Thymus (tissue), 11 donors: Measurements from ENCODE around the gene DEPDC5. TPM values are rescaled to one million over a fixed set of nuclear protein-coding genes. Genes with fewer than 3 reads are reported as not detected.
"Not testable (repeated sequence)": the region's sequence is repeated elsewhere in the genome, so short reads cannot be mapped to it uniquely, and the experiment has no call there.

Source experiments
- DNase-seq, 9 donors: peaks; one replicate each; pipeline ENCODE4 v3.0.0-alpha.2; 2013; ENCODE audit warnings: low spot score in 9 of 9, low read depth in 6 of 9, missing footprints in 1 of 9
- H3K27ac ChIP-seq, 2 donors: one replicate each; pipeline ENCODE4 v1.5.1; 2013; ENCODE audit warnings: control low read depth in 1 of 2, low read depth in 1 of 2, low read length in 1 of 2, mild to moderate bottlenecking in 1 of 2, moderate library complexity in 1 of 2
- H3K27me3 ChIP-seq, 2 donors: one replicate each; pipeline ENCODE4 v1.5.1; 2013; ENCODE audit warnings: low read length in 1 of 2; ENCODE audit not compliant: control insufficient read depth in 2 of 2, insufficient read depth in 1 of 2
- H3K36me3 ChIP-seq, 2 donors: one replicate each; pipeline ENCODE4 v1.5.1; 2013; ENCODE audit warnings: low read length in 1 of 2, mild to moderate bottlenecking in 1 of 2, moderate library complexity in 1 of 2; ENCODE audit not compliant: control insufficient read depth in 2 of 2, insufficient read depth in 2 of 2
- H3K4me1 ChIP-seq, 2 donors: one replicate each; pipeline ENCODE4 v1.5.1; 2013; ENCODE audit warnings: low read length in 2 of 2; ENCODE audit not compliant: control insufficient read depth in 2 of 2, insufficient read depth in 2 of 2
- H3K4me3 ChIP-seq, 2 donors: one replicate each; pipeline ENCODE4 v1.5.1; 2013; ENCODE audit warnings: low read length in 2 of 2, control low read depth in 1 of 2, mild to moderate bottlenecking in 1 of 2
- H3K9me3 ChIP-seq, 2 donors: one replicate each; pipeline ENCODE4 v1.5.1; 2013; ENCODE audit warnings: low read length in 1 of 2, mild to moderate bottlenecking in 1 of 2; ENCODE audit not compliant: control insufficient read depth in 2 of 2, insufficient read depth in 1 of 2
- WGBS: extraction: QIAGEN DNeasy Blood & Tissue Kit; methylation state at CpG from one replicate; pipeline ENCODE4 v1.1.7; 2013; 5-methylcytosine and 5-hydroxymethylcytosine counted together
- polyA plus RNA-seq: library from polyadenylated mRNA; stranded (reverse); fragments of 200-250 nt; gene quantifications from one replicate; pipeline ENCODE4 v1.2.3, GENCODE V29; 2013
- total RNA-seq: library from RNA; stranded (reverse); fragments of 120-200 nt; gene quantifications from one replicate; pipeline ENCODE4 v1.2.4, GENCODE V29; 2013
- donor health status: healthy.

Gene DEPDC5
- total and polyA plus RNA-seq, 2 donors = 9.2 to 10.5 TPM

DNA sequence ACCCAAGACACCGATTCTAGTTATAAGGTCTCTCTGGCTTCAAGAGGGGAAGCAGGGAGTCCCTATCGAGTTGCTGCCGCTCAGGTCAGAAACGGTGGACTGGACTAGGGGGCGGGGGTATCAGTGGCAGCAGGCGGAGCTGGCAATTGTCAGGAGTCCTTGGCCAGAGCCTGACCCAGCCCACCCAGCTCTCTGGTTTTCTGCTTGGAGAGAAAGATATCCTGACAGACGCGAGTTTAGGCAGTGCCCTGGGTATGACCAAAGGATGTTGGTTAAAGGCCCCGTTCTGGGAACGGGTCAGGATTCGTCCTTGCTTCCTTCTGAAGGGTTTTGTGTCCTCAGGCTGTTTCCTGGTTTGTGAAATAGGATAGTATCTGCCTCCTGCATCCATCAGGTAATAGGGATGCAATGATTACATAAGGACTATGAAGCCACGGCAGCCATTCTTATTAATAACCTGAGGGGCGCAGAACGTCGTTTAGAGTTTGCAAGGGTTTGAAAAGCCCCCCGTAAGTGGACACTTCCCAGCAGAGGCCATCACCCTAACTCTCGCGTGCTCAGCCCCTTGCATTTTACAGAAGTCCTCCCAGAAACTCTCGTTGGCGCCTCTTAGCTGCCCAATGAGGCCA is 700 bp upstream of the DEPDC5 start:
- Histone ChIP-seq H3K36me3 (peaks cover 0 to 1% of the 10 kb centered on the region in 2 donors), H3K27ac (peak overlapping the region; percentile 88 to 95), H3K9me3 (no peaks in the 10 kb centered on the region), H3K4me1 (peaks cover 24 to 43% of the 10 kb centered on the region in 2 donors), H3K4me3 (peak overlapping the region; percentile 45 to 69), H3K27me3 (no peaks in the 10 kb centered on the region)
- DNase-seq = peak in 3 of 9 donors; percentile 14 to 41 (median 26)
- WGBS = 19% methylated on average over 20 of the region's 20 CpGs

DNA sequence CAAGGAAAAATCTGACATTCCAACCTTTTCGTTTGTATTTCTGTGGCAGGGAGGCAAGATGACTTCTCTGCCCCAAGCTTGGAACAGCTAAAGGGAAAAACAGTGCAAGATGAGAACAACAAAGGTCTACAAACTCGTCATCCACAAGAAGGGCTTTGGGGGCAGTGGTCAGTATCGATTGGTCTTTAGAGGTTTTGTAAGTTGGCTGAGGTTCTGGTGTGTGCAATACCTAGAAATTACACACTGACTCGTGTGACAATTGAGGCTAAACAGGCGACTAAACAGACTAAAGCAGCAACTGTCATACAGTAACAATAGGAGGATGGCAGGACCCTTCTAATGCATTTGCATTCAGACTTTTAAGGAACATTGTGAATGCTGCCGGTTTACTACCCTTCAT is 994 bp downstream of the DEPDC5 start:
- 90% methylated on average over 6 of the region's 6 CpGs for WGBS
- Histone ChIP-seq H3K4me3 (peak overlapping the region in 1 of 2 donors; percentile 69), H3K9me3 (no peaks in the 10 kb centered on the region), H3K27ac (no peak overlapping the region), H3K27me3 (no peaks in the 10 kb centered on the region), H3K36me3 (peaks cover 3 to 11% of the 10 kb centered on the region in 2 donors), H3K4me1 (peaks cover 16 to 34% of the 10 kb centered on the region in 2 donors)
- no peak for DNase-seq

DNA sequence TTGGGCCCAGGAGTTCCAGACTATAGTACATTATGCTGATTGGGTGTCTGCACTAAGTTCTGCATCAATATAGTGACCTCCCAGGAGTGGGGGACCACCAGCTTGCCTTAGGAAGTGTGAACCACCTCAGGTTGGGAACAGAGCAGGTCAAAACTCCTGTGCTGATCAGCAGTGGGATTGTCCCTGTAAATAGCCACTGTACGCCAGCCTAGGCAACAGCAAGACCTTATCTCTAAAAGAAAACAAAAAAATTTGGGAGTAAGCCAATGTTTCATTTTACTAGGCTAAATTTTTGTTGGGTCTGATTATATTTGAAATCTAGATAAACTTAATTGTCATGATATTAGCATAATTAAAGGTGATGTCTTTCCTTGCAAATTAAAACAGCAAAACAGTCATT is 3.4 kb downstream of the DEPDC5 start:
- no peak overlapping the region for H3K4me3 ChIP-seq
- WGBS = 95% methylated on average over 1 of the region's 1 CpG
- no peaks in the 10 kb centered on the region for H3K27me3 ChIP-seq
- DNase-seq = no peak
- peaks cover 13 to 22% of the 10 kb centered on the region in 2 donors for H3K4me1 ChIP-seq
- no peak overlapping the region for H3K27ac ChIP-seq
- H3K36me3 ChIP-seq = peaks cover 8 to 21% of the 10 kb centered on the region in 2 donors
- H3K9me3 ChIP-seq = no peaks in the 10 kb centered on the region

DNA sequence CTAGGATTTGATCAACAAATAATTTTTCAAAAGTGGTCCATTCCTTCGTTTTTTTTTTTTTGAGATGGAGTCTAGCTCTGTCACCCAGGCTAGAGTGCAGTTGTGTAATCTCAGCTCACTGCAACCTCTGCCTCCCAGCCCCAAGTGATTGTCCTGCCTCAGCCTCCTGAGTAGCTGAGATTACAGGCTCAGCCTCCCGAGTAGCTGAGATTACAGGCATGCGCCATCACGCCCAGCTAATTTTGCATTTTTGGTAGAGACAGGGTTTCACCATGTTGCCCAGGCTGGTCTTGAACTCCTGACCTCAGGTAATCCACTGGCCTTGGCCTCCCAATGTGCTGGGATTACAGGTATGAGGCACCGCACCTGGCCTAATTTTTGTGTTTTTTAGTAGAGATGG is 5.0 kb downstream of the DEPDC5 start:
- not testable (repeated sequence) for H3K9me3 ChIP-seq, DNase-seq, H3K4me1 ChIP-seq, H3K27ac ChIP-seq, H3K27me3 ChIP-seq, H3K4me3 ChIP-seq
- H3K36me3 ChIP-seq = peaks cover 10 to 26% of the 10 kb centered on the region in 2 donors
- WGBS = 98% methylated on average over 5 of the region's 5 CpGs

DNA sequence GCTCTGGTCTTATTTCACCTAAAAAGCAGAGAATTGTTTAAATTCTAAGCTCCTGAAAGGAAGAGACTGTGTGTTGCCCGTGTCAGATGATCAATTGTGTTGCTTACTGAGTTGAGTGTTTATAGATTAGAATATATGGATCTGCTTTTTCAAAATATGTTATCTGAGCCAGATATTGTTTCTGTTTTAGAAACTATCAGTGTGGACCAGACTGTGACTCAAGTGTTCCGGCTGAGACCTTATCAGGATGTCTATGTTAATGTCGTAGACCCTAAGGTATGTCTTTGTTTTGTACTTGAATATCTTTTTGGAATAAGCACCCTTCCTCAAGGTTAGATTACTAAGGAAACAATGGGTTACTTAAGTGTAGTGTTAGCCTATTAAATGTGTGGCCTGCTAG is 11.0 kb downstream of the DEPDC5 start:
- no peak overlapping the region for H3K4me3 ChIP-seq
- whole genome bisulfite sequencing = over 99% methylated on average over 3 of the region's 3 CpGs
- peaks cover 31 to 32% of the 10 kb centered on the region in 2 donors for H3K36me3 ChIP-seq
- no peak overlapping the region for H3K27ac ChIP-seq
- H3K27me3 ChIP-seq = no peaks in the 10 kb centered on the region
- no peak for DNase-seq
- no peaks in the 10 kb centered on the region for H3K4me1 ChIP-seq
- no peaks in the 10 kb centered on the region for H3K9me3 ChIP-seq

DNA sequence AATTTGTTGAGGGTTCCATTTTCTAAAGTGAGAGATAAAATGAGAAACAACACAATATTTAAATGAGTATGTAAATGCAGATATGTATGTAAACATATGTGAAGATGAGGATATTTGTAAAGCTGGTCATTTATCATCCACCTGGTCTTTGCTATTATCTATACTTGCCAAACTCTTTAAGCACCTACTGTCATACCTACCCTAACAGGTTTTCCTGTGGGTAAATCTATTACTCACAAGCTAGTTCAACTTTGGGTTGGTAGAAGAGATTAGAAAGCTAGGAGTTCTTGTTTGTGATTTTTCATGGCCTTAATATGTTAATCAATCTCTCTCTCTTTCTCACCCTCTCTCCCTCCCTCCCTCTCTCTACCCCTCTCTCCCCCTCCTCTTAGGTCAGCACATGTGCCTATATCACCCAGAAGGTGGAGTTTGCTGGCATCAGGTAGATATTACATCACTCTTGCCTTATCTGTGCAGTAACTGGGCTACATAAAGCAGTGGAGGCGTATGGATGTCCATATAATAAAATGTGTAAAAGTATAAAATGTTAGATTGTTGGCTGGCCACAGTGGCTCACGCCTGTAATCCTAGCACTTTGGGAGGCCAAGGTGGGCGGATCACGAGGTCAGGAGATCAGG is 14.7 kb downstream of the DEPDC5 start:
- DNase-seq = no peak
- no peak overlapping the region for H3K27ac ChIP-seq
- H3K4me3 ChIP-seq = no peak overlapping the region
- H3K27me3 ChIP-seq = no peaks in the 10 kb centered on the region
- H3K36me3 ChIP-seq = peaks cover 29 to 31% of the 10 kb centered on the region in 2 donors
- H3K4me1 ChIP-seq = no peaks in the 10 kb centered on the region
- 95% methylated on average over 4 of the region's 4 CpGs for WGBS
- H3K9me3 ChIP-seq = no peaks in the 10 kb centered on the region

DNA sequence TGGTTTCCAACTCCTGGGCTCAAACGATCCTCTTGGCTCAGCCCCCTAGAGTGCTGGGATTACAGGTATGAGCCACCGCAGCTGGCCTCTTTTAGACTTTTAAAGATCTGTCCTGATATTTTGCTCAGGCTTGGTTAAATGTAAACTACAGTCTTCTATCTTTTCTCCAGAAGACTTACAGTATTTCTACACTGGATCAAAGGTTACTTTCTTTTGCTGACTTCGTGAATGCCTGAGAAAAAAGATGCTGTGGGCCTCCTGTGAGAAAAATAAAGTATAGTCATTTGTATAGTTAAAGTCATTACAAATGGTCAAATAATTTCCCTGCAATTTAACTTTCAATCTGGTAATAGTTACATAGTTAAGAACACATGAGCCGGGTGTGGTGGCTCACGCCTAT is 19.6 kb downstream of the DEPDC5 start:
- DNase-seq = no peak
- no peaks in the 10 kb centered on the region for H3K9me3 ChIP-seq
- H3K27me3 ChIP-seq = no peaks in the 10 kb centered on the region
- no peak overlapping the region for H3K27ac ChIP-seq
- WGBS = 95% methylated on average over 5 of the region's 5 CpGs
- H3K4me1 ChIP-seq = no peaks in the 10 kb centered on the region
- no peak overlapping the region for H3K4me3 ChIP-seq
- peaks cover 25 to 43% of the 10 kb centered on the region in 2 donors for H3K36me3 ChIP-seq

DNA sequence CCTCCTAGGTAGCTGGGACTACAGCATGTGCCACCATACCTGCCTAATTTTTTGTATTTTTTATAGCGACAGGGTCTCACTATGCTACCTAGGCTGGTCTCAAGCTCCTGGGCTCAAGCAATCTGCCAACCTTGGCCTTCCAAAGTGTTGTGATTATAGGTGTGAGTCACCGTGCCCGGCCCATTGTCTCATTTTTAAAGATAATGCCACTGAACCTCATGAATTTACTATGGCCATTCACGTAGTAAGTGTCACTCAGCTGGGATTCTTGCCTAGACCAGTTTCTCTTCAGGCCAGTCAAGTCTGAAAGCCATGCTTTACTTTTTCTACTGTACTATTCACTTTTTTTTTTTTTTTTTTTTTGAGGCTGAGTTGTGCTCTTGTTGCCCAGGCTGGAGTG is 22.4 kb downstream of the DEPDC5 start:
- 97% methylated on average over 4 of the region's 4 CpGs for WGBS
- no peak for DNase-seq
- Histone ChIP-seq H3K36me3 (peaks cover 38 to 56% of the 10 kb centered on the region in 2 donors), H3K9me3 (no peaks in the 10 kb centered on the region), H3K4me3 (no peak overlapping the region), H3K27ac (no peak overlapping the region), H3K27me3 (no peaks in the 10 kb centered on the region), H3K4me1 (no peaks in the 10 kb centered on the region)

DNA sequence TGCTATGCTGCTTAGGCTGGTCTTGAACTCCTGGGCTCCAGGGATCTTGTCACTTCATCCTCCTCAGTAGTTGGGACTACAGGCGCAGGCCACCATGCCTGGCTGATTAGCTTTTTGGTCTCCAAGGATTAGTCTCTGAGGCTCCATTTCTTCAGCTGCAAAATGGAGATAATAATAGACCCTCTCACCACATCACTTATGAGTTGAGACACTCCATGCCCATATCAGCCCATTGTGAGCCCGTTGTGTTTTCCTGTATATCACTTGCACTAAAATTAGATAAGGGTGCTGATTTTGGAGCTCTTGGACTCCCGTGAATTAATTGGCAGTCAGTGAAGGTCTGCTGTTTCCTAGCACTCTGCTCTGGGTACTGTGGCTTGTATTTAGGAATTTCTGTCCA is 36.0 kb downstream of the DEPDC5 start:
- WGBS = 95% methylated on average over 3 of the region's 3 CpGs
- Histone ChIP-seq H3K27me3 (no peaks in the 10 kb centered on the region), H3K9me3 (no peaks in the 10 kb centered on the region), H3K4me3 (no peak overlapping the region), H3K4me1 (no peaks in the 10 kb centered on the region), H3K27ac (no peak overlapping the region), H3K36me3 (peaks cover 11 to 15% of the 10 kb centered on the region in 2 donors)
- no peak for DNase-seq
